GM10248 (cell line): ENCODE measurements around the gene CPXM2.

Source experiments
- CTCF ChIA-PET: fragments of 300-600 bp; sonication (Branson Sonifier 250); formaldehyde crosslinking; extraction: SDS; loops from one replicate; lab custom pipeline; 2021; ENCODE audit warnings: antibody characterized with exemption; lab: Yijun Ruan, JAX
- POLR2A ChIA-PET: fragments of 350-650 bp; sonication (Branson Sonifier 250); formaldehyde crosslinking; extraction: SDS; loops from one replicate; lab custom pipeline; 2020; ENCODE audit warnings: antibody characterized with exemption; lab: Yijun Ruan, JAX
- DNase-seq: peaks from one replicate; pipeline ENCODE4 v3.0.0; 2012; ENCODE audit errors: extremely low spot score
- CTCF ChIP-seq: IDR thresholded peaks from 2 replicates; pipeline ENCODE4 v1.5.1; 2012; ENCODE audit warnings: mild to moderate bottlenecking, low read depth; ENCODE audit errors: extremely low read depth, missing control alignments, control extremely low read depth

CPXM2 gene

GRCh38 chr10:123913688-123914268 is 22.2 kb upstream of the CPXM2 start:
- ChIA-PET POLR2A (no interaction called here), CTCF (no interaction called here)
- DNase-seq = no peak
- no peak for TF ChIP-seq CTCF

GRCh38 chr10:123912871-123913270 is 21.3 kb upstream of the CPXM2 start:
- ChIA-PET CTCF (interaction anchor here (1.6 kb wide), 1 partner anchor 11 kb away, joined by 5 read pairs; no protein-coding TSS in a partner anchor), POLR2A (no interaction called here)
- TF ChIP-seq CTCF = no peak
- DNase-seq = no peak

GRCh38 chr10:123912466-123912865 is 20.9 kb upstream of the CPXM2 start:
- TF ChIP-seq CTCF = no peak
- POLR2A ChIA-PET = interaction anchor here (0.6 kb wide), 1 partner anchor 298 kb away, joined by 5 read pairs; no protein-coding TSS in a partner anchor
- no peak for DNase-seq
- CTCF ChIA-PET = interaction anchor here (1.6 kb wide), 1 partner anchor 11 kb away, joined by 5 read pairs; no protein-coding TSS in a partner anchor

GRCh38 chr10:123911866-123912265 is 20.3 kb upstream of the CPXM2 start:
- DNase-seq = no peak
- ChIA-PET CTCF (interaction anchor here (1.6 kb wide), 1 partner anchor 10 kb away, joined by 5 read pairs; no protein-coding TSS in a partner anchor), POLR2A (no interaction called here)
- TF ChIP-seq CTCF = no peak

GRCh38 chr10:123909866-123910265 is 18.3 kb upstream of the CPXM2 start:
- ChIA-PET CTCF (no interaction called here), POLR2A (no interaction called here)
- no peak for DNase-seq
- no peak for TF ChIP-seq CTCF

GRCh38 chr10:123909426-123909825 is 17.8 kb upstream of the CPXM2 start:
- ChIA-PET POLR2A (no interaction called here), CTCF (no interaction called here)
- no peak for TF ChIP-seq CTCF
- DNase-seq = no peak
